Osteocyte (in vitro differentiated cells): ENCODE results near the gene ACE. TPM values are rescaled to one million over a fixed set of nuclear protein-coding genes. Genes with fewer than 3 reads are reported as not detected.

ENCODE experiments used
- DNase-seq: peaks from one replicate; pipeline ENCODE4 v3.0.0; 2021; ENCODE audit warnings: mixed read lengths; ENCODE audit not compliant: unreplicated experiment; ENCODE audit errors: extremely low spot score
- H3K27ac Mint-ChIP-seq: one replicate; pipeline ENCODE4 v1.8.0; 2021; ENCODE audit warnings: mild to moderate bottlenecking, mixed read lengths; ENCODE audit not compliant: unreplicated experiment
- H3K27me3 Mint-ChIP-seq: one replicate; pipeline ENCODE4 v1.8.0; 2021; ENCODE audit warnings: mixed read lengths; ENCODE audit not compliant: unreplicated experiment
- H3K36me3 Mint-ChIP-seq: one replicate; pipeline ENCODE4 v1.8.0; 2021; ENCODE audit warnings: mixed read lengths; ENCODE audit not compliant: unreplicated experiment
- H3K4me1 Mint-ChIP-seq: one replicate; pipeline ENCODE4 v1.8.0; 2021; ENCODE audit warnings: mixed read lengths; ENCODE audit not compliant: unreplicated experiment
- H3K4me3 Mint-ChIP-seq: one replicate; pipeline ENCODE4 v1.8.0; 2021; ENCODE audit warnings: mild to moderate bottlenecking, moderate library complexity, mixed read lengths; ENCODE audit not compliant: unreplicated experiment
- H3K9me3 Mint-ChIP-seq: one replicate; pipeline ENCODE4 v1.8.0; 2021; ENCODE audit warnings: mixed read lengths; ENCODE audit not compliant: unreplicated experiment
- total RNA-seq: library from RNA; stranded (reverse); gene quantifications from 2 replicates; pipeline ENCODE4 v1.2.1, GENCODE V29; 2021
- TF ChIP-seq, protein P1 (sequence below): fragments of 200-600 bp; sonication (generic); IDR thresholded peaks from 2 replicates; pipeline ENCODE4 v1.5.0; 2021; ENCODE audit warnings: antibody characterized with exemption, mild to moderate bottlenecking, moderate library complexity

ACE gene
- total RNA-seq, 1 donor from 2014 or later = 1.1 TPM

DNA sequence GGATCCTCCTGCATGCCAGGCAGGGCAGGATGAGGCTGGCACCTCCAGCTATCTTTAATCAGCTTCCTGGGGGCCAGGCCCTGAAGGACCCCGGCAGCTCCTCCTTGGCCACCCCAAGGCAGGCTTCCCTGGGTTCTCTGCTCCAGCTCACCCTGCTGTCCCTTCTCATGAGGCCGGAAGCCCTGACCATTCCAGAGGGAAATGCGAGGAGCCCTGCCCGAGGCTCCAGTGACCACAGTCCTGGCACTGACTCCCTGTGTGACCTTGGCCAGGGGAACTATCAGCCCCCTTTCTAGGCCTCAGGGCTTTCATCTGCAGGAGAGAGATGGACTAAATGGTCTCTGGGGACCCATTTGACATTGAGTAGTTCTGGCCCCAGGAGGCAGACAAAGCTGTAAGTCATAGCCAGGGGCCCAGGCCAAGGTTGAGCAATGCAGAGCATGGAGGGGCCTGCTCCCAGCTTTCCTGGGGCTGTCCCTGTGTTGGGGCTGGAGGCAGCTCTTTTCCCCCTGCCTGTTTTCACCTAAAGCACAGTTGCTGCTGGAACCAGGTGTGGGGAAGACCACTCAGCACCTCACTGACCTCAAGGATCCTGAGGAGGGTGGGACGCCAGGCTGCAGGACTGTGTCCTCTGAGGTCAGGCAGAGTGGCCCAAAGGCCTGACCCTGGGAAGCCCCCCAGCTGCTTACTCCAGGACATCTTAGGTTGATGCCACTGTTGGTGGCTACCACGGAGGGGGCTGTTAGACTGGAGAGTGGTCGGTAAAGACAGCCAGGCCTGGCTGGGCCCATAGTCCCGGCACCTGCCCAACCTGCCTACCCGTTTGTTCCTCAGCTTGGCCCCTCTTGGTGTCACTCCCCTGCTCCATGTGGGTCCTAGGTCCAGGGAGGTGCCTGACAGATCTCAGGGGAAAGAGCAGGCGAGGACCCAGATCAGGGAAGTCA lies 54.4 kb downstream of the ACE start:
- no peak for DNase-seq
- Mint-ChIP-seq H3K4me3 (no peak overlapping the region), H3K4me1 (no peaks in the 10 kb centered on the region), H3K36me3 (no peaks in the 10 kb centered on the region), H3K27me3 (peaks cover 9% of the 10 kb centered on the region), H3K27ac (no peak overlapping the region), H3K9me3 (no peaks in the 10 kb centered on the region)
- TF ChIP-seq, protein P1, sequence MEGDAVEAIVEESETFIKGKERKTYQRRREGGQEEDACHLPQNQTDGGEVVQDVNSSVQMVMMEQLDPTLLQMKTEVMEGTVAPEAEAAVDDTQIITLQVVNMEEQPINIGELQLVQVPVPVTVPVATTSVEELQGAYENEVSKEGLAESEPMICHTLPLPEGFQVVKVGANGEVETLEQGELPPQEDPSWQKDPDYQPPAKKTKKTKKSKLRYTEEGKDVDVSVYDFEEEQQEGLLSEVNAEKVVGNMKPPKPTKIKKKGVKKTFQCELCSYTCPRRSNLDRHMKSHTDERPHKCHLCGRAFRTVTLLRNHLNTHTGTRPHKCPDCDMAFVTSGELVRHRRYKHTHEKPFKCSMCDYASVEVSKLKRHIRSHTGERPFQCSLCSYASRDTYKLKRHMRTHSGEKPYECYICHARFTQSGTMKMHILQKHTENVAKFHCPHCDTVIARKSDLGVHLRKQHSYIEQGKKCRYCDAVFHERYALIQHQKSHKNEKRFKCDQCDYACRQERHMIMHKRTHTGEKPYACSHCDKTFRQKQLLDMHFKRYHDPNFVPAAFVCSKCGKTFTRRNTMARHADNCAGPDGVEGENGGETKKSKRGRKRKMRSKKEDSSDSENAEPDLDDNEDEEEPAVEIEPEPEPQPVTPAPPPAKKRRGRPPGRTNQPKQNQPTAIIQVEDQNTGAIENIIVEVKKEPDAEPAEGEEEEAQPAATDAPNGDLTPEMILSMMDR = no peak

DNA sequence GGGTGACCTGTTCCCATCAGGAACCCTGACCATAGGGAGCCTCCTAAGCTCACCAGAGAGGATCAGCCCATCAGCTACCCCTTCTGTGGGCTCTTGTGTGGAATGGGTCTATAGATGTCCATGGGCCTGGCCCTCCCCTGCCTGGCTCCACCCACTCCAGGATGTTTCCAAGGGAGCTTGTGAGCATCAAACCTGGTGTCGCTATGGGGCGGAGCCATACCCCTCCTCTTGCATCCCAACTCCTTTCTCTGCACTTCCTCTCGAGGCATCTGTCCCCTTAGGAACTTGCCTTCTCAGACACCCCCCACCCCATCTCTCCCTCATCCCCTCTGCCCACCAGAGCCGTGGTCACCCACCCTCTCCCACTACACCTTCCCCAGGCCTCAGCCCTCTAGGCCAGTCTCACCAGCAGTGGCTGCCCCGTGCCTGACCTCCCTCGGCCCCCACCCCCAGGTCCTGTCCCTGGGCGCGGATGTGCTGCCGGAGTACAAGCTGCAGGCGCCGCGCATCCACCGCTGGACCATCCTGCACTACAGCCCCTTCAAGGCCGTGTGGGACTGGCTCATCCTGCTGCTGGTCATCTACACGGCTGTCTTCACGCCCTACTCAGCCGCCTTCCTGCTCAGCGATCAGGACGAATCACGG lies 56.7 kb downstream of the ACE start:
- Mint-ChIP-seq H3K27ac (no peak overlapping the region), H3K36me3 (no peaks in the 10 kb centered on the region), H3K9me3 (no peaks in the 10 kb centered on the region), H3K4me1 (no peaks in the 10 kb centered on the region), H3K27me3 (no peaks in the 10 kb centered on the region), H3K4me3 (no peak overlapping the region)
- TF ChIP-seq, protein P1 = no peak
- DNase-seq = peak; percentile 84

DNA sequence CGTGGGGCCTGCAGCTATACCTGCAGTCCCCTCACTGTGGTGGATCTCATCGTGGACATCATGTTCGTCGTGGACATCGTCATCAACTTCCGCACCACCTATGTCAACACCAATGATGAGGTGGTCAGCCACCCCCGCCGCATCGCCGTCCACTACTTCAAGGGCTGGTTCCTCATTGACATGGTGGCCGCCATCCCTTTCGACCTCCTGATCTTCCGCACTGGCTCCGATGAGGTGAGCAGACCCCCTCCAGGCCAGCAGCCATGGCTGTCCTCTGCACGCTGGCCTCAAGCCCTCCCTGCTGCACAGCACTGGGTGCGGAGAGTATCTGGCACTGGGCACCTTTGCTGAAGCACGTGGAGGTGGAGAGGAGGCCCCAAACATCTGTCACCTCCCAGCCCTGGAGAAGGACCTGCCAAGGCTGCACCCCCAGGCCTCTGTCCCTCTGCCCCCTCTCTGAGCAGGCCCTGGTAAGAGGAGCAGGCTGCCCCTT lies 57.3 kb downstream of the ACE start:
- DNase-seq = no peak
- TF ChIP-seq, protein P1 = no peak
- Mint-ChIP-seq H3K36me3 (no peaks in the 10 kb centered on the region), H3K27ac (no peak overlapping the region), H3K9me3 (no peaks in the 10 kb centered on the region), H3K4me3 (no peak overlapping the region), H3K4me1 (no peaks in the 10 kb centered on the region), H3K27me3 (no peaks in the 10 kb centered on the region)

DNA sequence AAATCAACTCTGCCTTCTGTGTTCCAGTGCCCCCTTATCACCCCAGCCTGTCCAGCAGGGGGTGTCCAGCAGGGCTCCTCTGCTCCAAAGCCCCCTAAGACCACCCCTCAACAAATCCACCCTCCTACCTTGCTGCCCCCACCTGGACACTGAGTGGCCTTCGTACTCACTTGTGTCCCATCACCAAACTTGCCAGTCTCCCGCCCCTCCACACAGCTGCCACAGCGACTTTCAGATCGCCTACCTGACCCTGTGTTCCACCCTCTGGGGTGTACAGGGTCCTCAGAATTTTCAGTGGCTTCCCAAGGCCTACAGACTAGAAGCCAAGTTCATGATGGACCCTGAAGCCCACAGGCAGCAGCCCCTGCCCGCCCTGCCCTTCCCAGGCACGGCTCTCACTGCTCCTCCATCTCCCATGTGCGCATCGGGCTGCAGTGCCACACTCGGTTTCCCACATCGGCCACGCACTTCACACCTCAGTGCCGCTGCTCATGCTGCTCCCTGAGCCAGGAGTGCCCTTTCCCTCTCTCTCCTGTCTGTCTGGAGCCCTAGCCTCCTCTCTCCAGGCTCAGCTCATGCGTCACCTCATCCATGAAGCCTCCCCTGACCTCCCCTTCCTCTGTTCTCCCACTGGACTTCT lies 58.1 kb downstream of the ACE start:
- Mint-ChIP-seq H3K9me3 (no peaks in the 10 kb centered on the region), H3K36me3 (no peaks in the 10 kb centered on the region), H3K4me1 (no peaks in the 10 kb centered on the region), H3K27ac (no peak overlapping the region), H3K27me3 (peaks cover 7% of the 10 kb centered on the region), H3K4me3 (no peak overlapping the region)
- TF ChIP-seq, protein P1 = no peak
- DNase-seq = no peak

DNA sequence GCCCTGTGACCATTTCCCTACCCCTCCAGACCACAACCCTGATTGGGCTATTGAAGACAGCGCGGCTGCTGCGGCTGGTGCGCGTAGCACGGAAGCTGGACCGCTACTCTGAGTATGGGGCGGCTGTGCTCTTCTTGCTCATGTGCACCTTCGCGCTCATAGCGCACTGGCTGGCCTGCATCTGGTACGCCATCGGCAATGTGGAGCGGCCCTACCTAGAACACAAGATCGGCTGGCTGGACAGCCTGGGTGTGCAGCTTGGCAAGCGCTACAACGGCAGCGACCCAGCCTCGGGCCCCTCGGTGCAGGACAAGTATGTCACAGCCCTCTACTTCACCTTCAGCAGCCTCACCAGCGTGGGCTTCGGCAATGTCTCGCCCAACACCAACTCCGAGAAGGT lies 58.8 kb downstream of the ACE start:
- H3K9me3 Mint-ChIP-seq = no peaks in the 10 kb centered on the region
- TF ChIP-seq, protein P1 = no peak
- H3K4me3 Mint-ChIP-seq = no peak overlapping the region
- peaks cover 7% of the 10 kb centered on the region for H3K27me3 Mint-ChIP-seq
- H3K36me3 Mint-ChIP-seq = no peaks in the 10 kb centered on the region
- no peak overlapping the region for H3K27ac Mint-ChIP-seq
- no peak for DNase-seq
- no peaks in the 10 kb centered on the region for H3K4me1 Mint-ChIP-seq
